ENCODE results near the gene SLC43A3. TPM values are rescaled to one million over a fixed set of nuclear protein-coding genes. Genes with fewer than 3 reads are reported as not detected.

Gene SLC43A3
- total RNA-seq, 1 experiment from 2014 or later = 8.6 TPM

- Histone ChIP-seq H3K4me3 (ENCODE audit: low read depth in 2 of 2, low read length in 2 of 2) (no peak overlapping the region), H3K9me3 (ENCODE audit: control insufficient read depth, insufficient read depth, low read depth, low read length) (no peaks in the 10 kb centered on the region), H3K36me3 (ENCODE audit: control insufficient read depth, insufficient read depth, low read length) (no peaks in the 10 kb centered on the region), H3K27ac (ENCODE audit: low read length) (no peak overlapping the region), H3K27me3 (ENCODE audit: control insufficient read depth, insufficient read depth, low read length) (no peaks in the 10 kb centered on the region), H3K4me1 (ENCODE audit: control insufficient read depth, insufficient read depth, low read length) (no peaks in the 10 kb centered on the region)
- BruUV-seq (replicated peaks) = no TSS peak
- DNase-seq (ENCODE audit: low read depth, low spot score) (no peak), ATAC-seq (no peak)
- TF ChIP-seq CTCF (IDR thresholded peaks at IDR 0.05) (no peak), TCF7L2 (IDR thresholded peaks at IDR 0.05; ENCODE audit: low read depth, low read length) (no peak)
- intact Hi-C loops (cut with micrococcal nuclease; ENCODE audit: unreplicated experiment) (no loop called here), in situ Hi-C loops (cut with HindIII; ENCODE audit: low pct_unique_long_range_greater_than_20kb, low sequenced_read_pairs) (no loop called here)
- POLR2A ChIA-PET = no interaction called here
- CTCF ChIA-PET = no interaction called here
Measured at GRCh38 chr11:57407941-57408475, 18.9 kb downstream of the SLC43A3 start.

GRCh38 chr11:57407010-57407920, 19.7 kb downstream of the SLC43A3 start:
- intact Hi-C loops (cut with micrococcal nuclease; ENCODE audit: unreplicated experiment) (no loop called here), in situ Hi-C loops (cut with HindIII; ENCODE audit: low pct_unique_long_range_greater_than_20kb, low sequenced_read_pairs) (no loop called here)
- Histone ChIP-seq H3K4me3 (ENCODE audit: low read depth in 2 of 2, low read length in 2 of 2) (no peak overlapping the region), H3K27me3 (ENCODE audit: control insufficient read depth, insufficient read depth, low read length) (no peaks in the 10 kb centered on the region), H3K9me3 (ENCODE audit: control insufficient read depth, insufficient read depth, low read depth, low read length) (no peaks in the 10 kb centered on the region), H3K27ac (ENCODE audit: low read length) (no peak overlapping the region), H3K36me3 (ENCODE audit: control insufficient read depth, insufficient read depth, low read length) (no peaks in the 10 kb centered on the region), H3K4me1 (ENCODE audit: control insufficient read depth, insufficient read depth, low read length) (peaks cover 2% of the 10 kb centered on the region; the same call in 1 of the 2 replicates)
- ChIA-PET POLR2A (no interaction called here), CTCF (no interaction called here)
- TF ChIP-seq SIN3A (IDR thresholded peaks at IDR 0.05; ENCODE audit: borderline replicate concordance, insufficient read depth, low read depth, low read length) (no peak), REST (IDR thresholded peaks at IDR 0.05; ENCODE audit: insufficient read depth in 1 of 2, low read depth in 2 of 2, low read length in 1 of 2) (no peak), POLR2AphosphoS5 (IDR thresholded peaks at IDR 0.05; ENCODE audit: low read depth, low read length) (no peak), CTCF (IDR thresholded peaks at IDR 0.05) (no peak), TCF7L2 (IDR thresholded peaks at IDR 0.05; ENCODE audit: low read depth, low read length) (no peak)
- BruUV-seq (replicated peaks) = no TSS peak
- ATAC-seq (no peak), DNase-seq (ENCODE audit: low read depth, low spot score) (no peak)

All from Panc1 (cell line).